ENCODE results near the gene PDE6C. TPM values are rescaled to one million over a fixed set of nuclear protein-coding genes. Genes with fewer than 3 reads are reported as not detected.

Gene PDE6C
- total and polyA plus RNA-seq, 2 of the 8 experiments (the other 6 are each of a cell fraction or from before 2014, with no cell fraction given): not detected

- TF ChIP-seq RNF2 (IDR thresholded peaks at IDR 0.05; ENCODE audit: borderline replicate concordance, low read depth, low read length, missing control alignments, poor library complexity, severe bottlenecking) (no peak), CBX5 (IDR thresholded peaks at IDR 0.05; ENCODE audit: low read depth, low read length) (no peak)
These were observed 39.1 kb upstream of the PDE6C start (continued) for GRCh38 chr10:93573051-93573909.

All from H1 (cell line).